Erythroblast (primary cell): Measurements from ENCODE around the gene SGF29.
"Not testable (repeated sequence)": the region's sequence is repeated elsewhere in the genome, so short reads cannot be mapped to it uniquely, and the experiment has no call there.

Experiments
- GATA1 ChIP-seq: IDR thresholded peaks from 2 replicates; pipeline ENCODE4 v1.6.1; 2011; ENCODE audit warnings: low read depth, mild to moderate bottlenecking, control low read depth, low read length, moderate library complexity
- POLR2A ChIP-seq: IDR thresholded peaks from 2 replicates; pipeline ENCODE4 v1.6.1; 2011; ENCODE audit warnings: mild to moderate bottlenecking, low read length

DNA sequence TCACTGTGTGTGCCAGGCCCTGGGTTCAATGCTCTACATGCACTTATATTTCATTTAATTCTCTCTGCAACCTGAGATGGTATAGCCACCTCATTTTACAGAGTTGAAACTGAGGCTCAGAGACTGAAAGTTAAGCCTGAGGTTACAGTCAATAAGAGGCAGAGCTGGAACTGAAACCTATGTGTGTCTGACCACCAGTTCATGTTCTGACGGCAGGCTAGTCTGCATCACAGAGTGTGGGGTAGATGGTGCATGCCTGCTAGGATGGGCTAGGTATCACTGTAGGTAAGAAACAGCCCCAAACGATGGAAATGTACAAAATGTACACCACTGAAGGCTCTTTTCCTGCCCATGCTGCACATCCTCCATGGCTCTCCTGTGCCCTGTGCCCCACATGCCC lies 86.2 kb downstream of the SGF29 start:
- TF ChIP-seq POLR2A, GATA1: not testable (repeated sequence)
